ENCODE results near the gene BSND.

DNA sequence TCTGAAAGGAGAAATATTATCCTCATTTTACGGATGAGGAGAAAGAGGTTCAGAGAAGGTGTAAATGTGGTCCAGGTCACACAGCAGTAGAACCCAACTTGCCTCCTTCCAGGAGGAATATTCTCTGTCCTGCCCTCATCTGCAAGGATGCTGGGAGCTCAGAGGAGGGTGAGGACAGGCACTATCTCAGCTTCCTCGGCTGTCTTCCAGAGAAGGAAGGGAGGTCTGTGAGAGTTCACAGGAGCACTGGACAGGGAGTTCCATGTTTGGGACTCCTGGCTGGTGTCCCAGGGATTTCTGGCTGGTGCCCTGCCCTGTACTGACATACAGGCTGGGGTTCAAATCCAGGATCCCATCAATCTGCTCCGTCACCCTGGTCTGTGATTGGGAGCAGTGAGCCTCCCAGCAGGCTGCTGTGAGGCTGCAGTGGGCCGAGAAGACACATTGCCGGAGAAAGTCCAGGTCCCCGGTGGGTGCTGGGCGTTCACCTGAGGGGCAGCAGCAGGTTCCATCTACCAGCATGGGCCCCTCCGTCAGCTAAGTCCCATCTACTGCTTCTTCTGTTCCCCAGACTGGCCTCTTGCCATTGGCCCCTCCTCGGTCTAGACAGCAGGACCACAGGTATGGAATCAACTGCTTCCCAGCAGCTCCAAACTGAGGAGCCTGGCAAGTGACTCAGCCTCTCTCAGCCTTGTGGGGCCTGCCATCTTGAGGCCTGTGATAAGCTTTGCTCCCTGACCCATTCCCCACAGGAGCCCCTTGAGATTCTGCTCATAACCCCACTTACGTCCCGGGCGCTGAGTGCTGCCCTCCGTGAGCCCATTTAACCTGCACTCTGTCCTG lies 8.5 kb upstream of the BSND start:
- TF ChIP-seq EZH2phosphoT487 (IDR thresholded peaks at IDR 0.05; ENCODE audit: insufficient read depth, low read depth) (no peak), EZH2 (IDR thresholded peaks at IDR 0.05; ENCODE audit: insufficient read depth, poor library complexity, severe bottlenecking) (no peak)

Measured in GM23248 (cell line).